GM12872 (cell line): Measurements from ENCODE around the gene TTC14.

Source experiments
- TF ChIP-seq, protein P1 (sequence below): IDR thresholded peaks from 3 replicates; pipeline ENCODE4 v1.5.1; 2011; ENCODE audit warnings: low read depth, mild to moderate bottlenecking, low read length, moderate library complexity; ENCODE audit not compliant: insufficient read depth

The TTC14 gene, protein sequence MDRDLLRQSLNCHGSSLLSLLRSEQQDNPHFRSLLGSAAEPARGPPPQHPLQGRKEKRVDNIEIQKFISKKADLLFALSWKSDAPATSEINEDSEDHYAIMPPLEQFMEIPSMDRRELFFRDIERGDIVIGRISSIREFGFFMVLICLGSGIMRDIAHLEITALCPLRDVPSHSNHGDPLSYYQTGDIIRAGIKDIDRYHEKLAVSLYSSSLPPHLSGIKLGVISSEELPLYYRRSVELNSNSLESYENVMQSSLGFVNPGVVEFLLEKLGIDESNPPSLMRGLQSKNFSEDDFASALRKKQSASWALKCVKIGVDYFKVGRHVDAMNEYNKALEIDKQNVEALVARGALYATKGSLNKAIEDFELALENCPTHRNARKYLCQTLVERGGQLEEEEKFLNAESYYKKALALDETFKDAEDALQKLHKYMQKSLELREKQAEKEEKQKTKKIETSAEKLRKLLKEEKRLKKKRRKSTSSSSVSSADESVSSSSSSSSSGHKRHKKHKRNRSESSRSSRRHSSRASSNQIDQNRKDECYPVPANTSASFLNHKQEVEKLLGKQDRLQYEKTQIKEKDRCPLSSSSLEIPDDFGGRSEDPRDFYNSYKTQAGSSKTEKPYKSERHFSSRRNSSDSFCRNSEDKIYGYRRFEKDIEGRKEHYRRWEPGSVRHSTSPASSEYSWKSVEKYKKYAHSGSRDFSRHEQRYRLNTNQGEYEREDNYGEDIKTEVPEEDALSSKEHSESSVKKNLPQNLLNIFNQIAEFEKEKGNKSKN

DNA sequence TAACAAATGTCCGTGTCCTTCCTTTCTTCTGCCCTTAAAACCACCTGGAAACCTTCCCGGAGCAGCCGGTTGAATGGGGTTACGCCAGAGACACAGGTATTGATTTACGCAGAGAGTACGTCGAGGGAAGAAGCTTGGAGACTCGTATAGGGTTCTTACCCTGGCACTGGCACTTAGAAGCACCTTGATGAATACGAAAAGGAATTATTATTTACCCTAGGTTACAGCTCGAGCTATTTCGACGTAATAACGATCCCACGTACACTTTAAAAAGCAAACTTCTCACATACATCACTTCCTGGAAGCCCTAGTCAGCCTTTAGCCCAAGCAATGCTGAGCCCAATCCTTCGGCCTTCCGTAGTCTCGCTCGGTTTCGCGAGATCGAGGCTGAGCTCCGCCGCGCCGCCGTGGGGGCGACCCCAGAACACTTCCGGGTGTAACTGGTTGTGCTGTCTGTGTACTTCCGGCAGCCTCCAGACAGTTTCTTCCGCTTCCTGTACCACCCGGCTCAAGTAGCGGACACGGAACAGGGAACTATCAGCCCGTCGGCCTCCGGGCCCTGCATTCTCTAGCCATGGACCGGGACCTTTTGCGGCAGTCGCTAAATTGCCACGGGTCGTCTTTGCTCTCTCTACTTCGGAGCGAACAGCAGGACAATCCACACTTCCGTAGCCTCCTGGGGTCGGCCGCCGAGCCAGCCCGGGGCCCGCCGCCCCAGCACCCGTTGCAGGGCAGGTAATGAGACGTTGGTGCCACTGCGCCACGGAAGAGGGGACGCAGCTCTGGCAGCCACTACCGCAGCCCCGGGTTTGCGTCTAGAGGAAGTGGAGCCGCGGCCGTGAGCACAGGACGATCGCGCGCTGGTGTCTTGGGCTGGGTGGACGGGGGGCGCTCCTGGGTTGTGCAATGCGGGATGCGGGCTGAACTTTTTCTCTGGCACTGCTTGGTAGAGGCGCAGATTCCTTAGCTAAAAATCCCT is at the start of gene TTC14:
Gene TTC14, plus strand, starts transcription at position 476 of the 979 bp plus-strand sequence. Its CDS starts 99 bp downstream, at position 575.
- TF ChIP-seq, protein P1, sequence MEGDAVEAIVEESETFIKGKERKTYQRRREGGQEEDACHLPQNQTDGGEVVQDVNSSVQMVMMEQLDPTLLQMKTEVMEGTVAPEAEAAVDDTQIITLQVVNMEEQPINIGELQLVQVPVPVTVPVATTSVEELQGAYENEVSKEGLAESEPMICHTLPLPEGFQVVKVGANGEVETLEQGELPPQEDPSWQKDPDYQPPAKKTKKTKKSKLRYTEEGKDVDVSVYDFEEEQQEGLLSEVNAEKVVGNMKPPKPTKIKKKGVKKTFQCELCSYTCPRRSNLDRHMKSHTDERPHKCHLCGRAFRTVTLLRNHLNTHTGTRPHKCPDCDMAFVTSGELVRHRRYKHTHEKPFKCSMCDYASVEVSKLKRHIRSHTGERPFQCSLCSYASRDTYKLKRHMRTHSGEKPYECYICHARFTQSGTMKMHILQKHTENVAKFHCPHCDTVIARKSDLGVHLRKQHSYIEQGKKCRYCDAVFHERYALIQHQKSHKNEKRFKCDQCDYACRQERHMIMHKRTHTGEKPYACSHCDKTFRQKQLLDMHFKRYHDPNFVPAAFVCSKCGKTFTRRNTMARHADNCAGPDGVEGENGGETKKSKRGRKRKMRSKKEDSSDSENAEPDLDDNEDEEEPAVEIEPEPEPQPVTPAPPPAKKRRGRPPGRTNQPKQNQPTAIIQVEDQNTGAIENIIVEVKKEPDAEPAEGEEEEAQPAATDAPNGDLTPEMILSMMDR: peak; percentile 26; the same call in 1 of the 3 replicates

DNA sequence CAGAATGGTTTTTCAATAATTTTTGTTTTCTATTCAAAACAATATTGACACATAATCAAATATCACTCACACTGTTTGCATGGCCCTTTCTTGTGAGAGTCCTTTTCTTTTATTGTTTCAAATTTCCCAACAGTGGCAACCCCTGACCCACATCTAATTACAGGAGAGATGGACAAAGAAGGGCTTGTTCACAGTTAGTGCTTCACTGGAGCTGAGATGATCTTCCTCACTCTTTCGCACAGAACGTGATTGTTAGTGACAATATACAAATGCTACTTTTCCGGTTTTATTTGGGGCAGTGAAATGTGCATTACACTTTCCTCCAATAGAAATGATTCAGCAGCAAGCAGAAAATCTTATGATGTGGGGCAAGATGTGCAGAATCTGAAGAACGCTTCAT is 38.6 kb upstream of the TTC14 start:
- TF ChIP-seq, protein P1: no peak

DNA sequence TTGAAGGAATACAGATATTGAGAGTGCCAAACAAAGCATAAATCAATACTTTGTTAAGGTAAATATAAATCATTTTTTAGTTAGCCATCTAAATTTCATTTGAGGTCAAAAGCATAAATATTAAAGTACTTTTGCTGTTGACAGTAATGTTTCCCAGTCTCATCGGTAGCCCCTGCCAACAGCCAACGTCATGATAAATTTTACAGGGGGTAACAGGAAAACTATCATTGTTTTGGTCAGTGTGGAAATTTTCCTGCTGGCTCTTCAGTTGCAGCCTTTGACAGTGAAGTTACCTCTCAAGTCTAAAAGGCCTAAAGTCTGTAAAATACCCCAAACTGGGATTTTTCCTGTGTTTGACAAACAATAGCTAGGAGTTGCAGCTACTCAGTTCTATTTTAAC is 37.3 kb upstream of the TTC14 start:
- TF ChIP-seq, protein P1: no peak

DNA sequence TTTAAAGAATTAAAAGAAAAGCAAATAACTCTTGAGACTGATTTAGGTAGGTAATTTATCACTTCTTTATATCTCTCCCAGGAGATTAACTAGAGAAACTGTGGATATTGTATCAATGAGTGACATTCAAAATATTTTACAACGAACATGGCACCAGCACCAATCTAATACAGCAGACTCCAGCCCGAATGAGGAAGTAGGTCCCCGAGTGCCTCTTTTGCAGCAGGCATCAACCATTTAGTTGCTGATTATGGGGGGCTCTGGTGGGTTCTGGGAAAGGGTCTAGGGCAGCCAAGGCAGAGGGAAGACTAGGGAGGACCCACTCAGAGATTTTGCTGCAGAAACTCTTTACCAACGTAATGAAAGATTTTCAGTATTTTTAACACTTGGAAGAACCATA is 31.7 kb upstream of the TTC14 start:
- TF ChIP-seq, protein P1: no peak

DNA sequence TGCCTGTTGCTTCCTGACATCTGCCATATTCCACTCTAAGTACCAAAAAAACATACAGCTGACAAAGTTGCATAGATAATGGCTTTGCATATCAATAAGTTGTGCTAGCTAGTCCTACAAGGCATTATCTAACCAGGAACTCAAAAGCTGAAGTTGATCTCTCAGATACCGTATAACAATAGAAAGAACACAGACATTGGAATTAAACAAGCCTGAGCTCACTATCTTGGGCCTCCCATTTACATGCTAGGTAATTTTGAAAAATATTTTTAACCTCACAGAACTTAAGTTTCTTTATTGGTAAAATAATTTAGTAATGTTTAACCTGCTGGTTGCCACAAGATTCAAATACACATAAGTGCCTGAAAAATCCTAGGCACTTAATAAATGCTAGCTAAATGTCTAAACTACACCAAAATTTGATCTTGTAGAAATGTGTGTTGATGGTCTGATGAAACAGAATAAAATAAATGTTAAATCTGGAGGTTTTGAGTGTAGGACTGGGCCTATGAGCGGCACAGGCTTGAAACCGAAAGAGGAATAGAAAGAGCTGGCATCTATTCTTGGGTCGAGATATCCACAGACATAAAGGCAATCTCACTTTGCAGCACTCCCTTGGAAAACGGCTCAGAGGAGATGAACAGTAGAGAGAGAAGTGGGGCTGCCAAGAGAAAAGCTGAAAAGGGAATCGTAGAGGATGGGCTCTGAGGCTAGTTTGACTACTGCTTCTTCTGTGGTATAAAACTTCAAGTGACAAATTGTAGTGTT is 29.9 kb upstream of the TTC14 start:
- TF ChIP-seq, protein P1: no peak

DNA sequence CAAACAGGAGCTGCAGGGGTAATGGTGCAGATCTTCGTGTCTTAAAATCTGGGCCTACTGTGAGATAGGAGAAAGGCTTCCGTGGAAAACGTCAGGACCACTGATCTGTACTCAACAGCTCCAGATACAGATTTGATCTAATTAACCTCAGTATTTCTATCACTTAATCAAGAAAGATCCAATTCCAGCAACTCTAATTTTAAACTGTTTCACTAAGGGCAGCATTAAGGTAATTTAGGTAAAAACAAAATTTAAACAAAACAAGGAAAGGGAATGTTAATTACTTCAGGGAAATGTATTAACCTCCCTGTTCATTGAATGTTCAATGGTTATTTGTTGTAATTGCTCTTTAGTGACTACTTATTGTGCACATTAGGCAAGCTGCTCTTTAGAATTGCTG is 26.4 kb upstream of the TTC14 start:
- TF ChIP-seq, protein P1: no peak
